HG02642 (cell line): ENCODE data around the gene CREB5.
"Not testable (repeated sequence)": the region's sequence is repeated elsewhere in the genome, so short reads cannot be mapped to it uniquely, and the experiment has no call there.

Experiments used
- ATAC-seq: cut with Tn5 transposase; IDR thresholded peaks from one replicate; pipeline ENCODE4 v1.9.1; 2021; ENCODE audit warnings: mild to moderate bottlenecking; ENCODE audit not compliant: unreplicated experiment, poor library complexity

CREB5 gene

GRCh38 chr7:28786156-28786555 is 373.8 kb downstream of the CREB5 start:
- not testable (repeated sequence) for ATAC-seq

GRCh38 chr7:28787106-28787505 is 374.8 kb downstream of the CREB5 start:
- no peak for ATAC-seq

GRCh38 chr7:28790467-28790866 is 378.1 kb downstream of the CREB5 start:
- no peak for ATAC-seq

- no peak for ATAC-seq
Measured at GRCh38 chr7:28792858-28793257, 380.5 kb downstream of the CREB5 start.

GRCh38 chr7:28793381-28794085 is 381.2 kb downstream of the CREB5 start:
- ATAC-seq: no peak

- ATAC-seq: no peak
Measured at GRCh38 chr7:28798274-28798673, 386.0 kb downstream of the CREB5 start.

- ATAC-seq: no peak
Measured at GRCh38 chr7:28799619-28800018, 387.3 kb downstream of the CREB5 start.

- ATAC-seq: no peak
Measured at GRCh38 chr7:28800150-28800549, 387.8 kb downstream of the CREB5 start.

- ATAC-seq: no peak
Measured at GRCh38 chr7:28802450-28802849, 390.1 kb downstream of the CREB5 start.

GRCh38 chr7:28804157-28804556 is 391.8 kb downstream of the CREB5 start:
- ATAC-seq: no peak

- no peak for ATAC-seq
Measured at GRCh38 chr7:28804990-28805389, 392.7 kb downstream of the CREB5 start.

GRCh38 chr7:28806841-28807240 is 394.5 kb downstream of the CREB5 start:
- no peak for ATAC-seq

GRCh38 chr7:28807396-28807994 is 395.2 kb downstream of the CREB5 start:
- ATAC-seq: no peak

- ATAC-seq: no peak
Measured at GRCh38 chr7:28808796-28809533, 396.6 kb downstream of the CREB5 start.

- ATAC-seq: no peak
Measured at GRCh38 chr7:28811008-28811407, 398.7 kb downstream of the CREB5 start.

GRCh38 chr7:28811701-28812430 is 399.5 kb downstream of the CREB5 start:
- no peak for ATAC-seq

- no peak for ATAC-seq
Measured at GRCh38 chr7:28812616-28813015, 400.3 kb downstream of the CREB5 start.

- ATAC-seq: no peak
Measured at GRCh38 chr7:28813243-28813962, 401.1 kb downstream of the CREB5 start.

- peak; percentile 45 for ATAC-seq
Measured at GRCh38 chr7:28815369-28815927, 403.1 kb downstream of the CREB5 start.

GRCh38 chr7:28815928-28816373 is 403.6 kb downstream of the CREB5 start:
- peak; percentile 80 for ATAC-seq
